HCT116 (cell line): Measurements from ENCODE around the gene SEC31A. TPM values are rescaled to one million over a fixed set of nuclear protein-coding genes. Genes with fewer than 3 reads are reported as not detected.

Experiments
- ATAC-seq: fragments of 200-7000 bp; cut with Tn5 transposase; 2 replicates; pipeline ENCODE4 v1.9.1; 2020; ENCODE audit warnings: mild to moderate bottlenecking, moderate library complexity
- BruUV-seq: library from RNA; stranded (reverse); fragments of 400-500 nt; replicated peaks from 2 replicates; lab custom pipeline; 2021; lab: Mats Ljungman, UMichigan
- CTCF ChIA-PET: fragments of 300-600 bp; sonication (Branson Sonifier 250); formaldehyde crosslinking; loops from one replicate; lab custom pipeline; 2021; ENCODE audit warnings: antibody characterized with exemption; lab: Charles Lee
- POLR2A ChIA-PET: fragments of 300-600, 350-600 bp; sonication (Branson Sonifier 250); formaldehyde crosslinking; loops from one replicate; lab custom pipeline; 2021; ENCODE audit warnings: antibody characterized with exemption; lab: Charles Lee
- RAD21 ChIA-PET, 2 experiments: fragments of 300-600 bp; sonication (Branson Sonifier 250); formaldehyde crosslinking; loops; one replicate each; lab custom pipeline; 2023; ENCODE audit warnings: low total read pairs in 2 of 2; ENCODE audit not compliant: uncharacterized antibody in 2 of 2, unreplicated experiment in 2 of 2, low non-redundant PET in 1 of 2; lab: Charles Lee
- DNase-seq: peaks from one replicate; pipeline ENCODE4 v3.0.0-alpha.2; 2010; ENCODE audit warnings: low read depth, low spot score
- H2AFZ ChIP-seq: fragments of 200-600 bp; shearing (Covaris generic), sonication (generic); 2 replicates; pipeline ENCODE4 v1.6.1; 2017; ENCODE audit warnings: low read depth, mixed run types, mixed read lengths, antibody characterized with exemption, low read length; ENCODE audit not compliant: poor library complexity, severe bottlenecking
- H3K27ac ChIP-seq: 2 replicates; pipeline ENCODE4 v1.5.1; 2012; ENCODE audit warnings: low read depth, low read length
- H3K27me3 ChIP-seq: fragments of 200-600 bp; sonication (generic); 2 replicates; pipeline ENCODE4 v1.6.1; 2016; ENCODE audit warnings: mixed run types, low read length, mixed read lengths; ENCODE audit not compliant: insufficient read depth
- H3K36me3 ChIP-seq, 2 experiments: fragments of 200-500 bp in 1 of 2; fragments of 200-600 bp in 1 of 2; sonication (Bioruptor generic) in 1 of 2; sonication (generic) in 1 of 2; 2 replicates each; pipeline versions ENCODE4 v1.5.1 to v1.6.1; 2014 to 2016; ENCODE audit warnings: low read length in 2 of 2, inconsistent platforms in 1 of 2, mixed read lengths in 1 of 2, mixed run types in 1 of 2; ENCODE audit not compliant: insufficient read depth in 2 of 2, control insufficient read depth in 1 of 2
- H3K4me1 ChIP-seq, 2 experiments: fragments of 200-600 bp in 1 of 2; sonication (generic) in 1 of 2; 2 replicates each; pipeline versions ENCODE4 v1.5.1 to v1.6.1; 2012 to 2017; ENCODE audit warnings: low read length in 2 of 2, inconsistent platforms in 1 of 2, mild to moderate bottlenecking in 1 of 2, mixed read lengths in 1 of 2, mixed run types in 1 of 2, moderate library complexity in 1 of 2; ENCODE audit not compliant: insufficient read depth in 2 of 2, control insufficient read depth in 1 of 2
- H3K4me2 ChIP-seq: fragments of 200-600 bp; sonication (generic); 2 replicates; pipeline ENCODE4 v1.6.1; 2017; ENCODE audit warnings: mixed run types, low read length, mixed read lengths
- H3K4me3 ChIP-seq, 2 experiments: fragments of 200-600 bp in 1 of 2; sonication (generic) in 1 of 2; replicated peaks in 1 of 2; 2 replicates each; pipeline ENCODE4 v1.5.1; 2011 to 2016; ENCODE audit warnings: low read length in 2 of 2, control low read depth in 1 of 2, low read depth in 1 of 2, mild to moderate bottlenecking in 1 of 2, mixed read lengths in 1 of 2, mixed run types in 1 of 2
- H3K79me2 ChIP-seq: fragments of 200-600 bp; sonication (generic); 2 replicates; pipeline ENCODE4 v1.6.1; 2017; ENCODE audit warnings: mild to moderate bottlenecking, mixed run types, low read length, moderate library complexity, mixed read lengths; ENCODE audit not compliant: insufficient read depth
- H3K9ac ChIP-seq: fragments of 200-600 bp; sonication (generic); 2 replicates; pipeline ENCODE4 v1.6.1; 2016; ENCODE audit warnings: low read length, mixed read lengths
- H3K9me2 ChIP-seq: fragments of 200-600 bp; sonication (generic), shearing (Covaris generic); 2 replicates; pipeline ENCODE4 v1.6.1; 2017; ENCODE audit warnings: mixed run types, mild to moderate bottlenecking, moderate library complexity; ENCODE audit not compliant: insufficient read depth
- H3K9me3 ChIP-seq, 2 experiments: fragments of 200-500 bp in 1 of 2; fragments of 200-600 bp in 1 of 2; sonication (Bioruptor generic) in 1 of 2; sonication (generic) in 1 of 2; 2 replicates each; pipeline ENCODE4 v1.6.1; 2014 to 2017; ENCODE audit warnings: low read length in 2 of 2, mixed read lengths in 2 of 2, inconsistent platforms in 1 of 2, low read depth in 1 of 2, mild to moderate bottlenecking in 1 of 2, mixed run types in 1 of 2, moderate library complexity in 1 of 2; ENCODE audit not compliant: control insufficient read depth in 1 of 2, insufficient read depth in 1 of 2
- H4K20me1 ChIP-seq: fragments of 200-600 bp; sonication (generic), shearing (Covaris generic); 2 replicates; pipeline ENCODE4 v1.6.1; 2017; ENCODE audit warnings: mixed run types, mild to moderate bottlenecking, moderate library complexity; ENCODE audit not compliant: insufficient read depth
- ATF3 ChIP-seq: IDR thresholded peaks from 2 replicates; pipeline ENCODE4 v1.6.1; 2012
- CBX3 ChIP-seq: IDR thresholded peaks from 2 replicates; pipeline ENCODE4 v1.6.1; 2012; ENCODE audit warnings: low read depth
- CTCF ChIP-seq, 3 experiments: fragments of 200-600 bp in 1 of 3; sonication (generic) in 1 of 3; IDR thresholded peaks in 2 of 3; conservative IDR thresholded peaks in 1 of 3; 2 replicates each; pipeline ENCODE4 v1.5.1; 2012 to 2017; ENCODE audit warnings: low read depth in 2 of 3, low read length in 2 of 3, antibody characterized with exemption in 1 of 3, borderline replicate concordance in 1 of 3, control low read depth in 1 of 3, mild to moderate bottlenecking in 1 of 3, mixed read lengths in 1 of 3, mixed run types in 1 of 3, moderate library complexity in 1 of 3; ENCODE audit not compliant: insufficient read depth in 1 of 3
- ZBTB33 ChIP-seq: IDR thresholded peaks from 2 replicates; pipeline ENCODE4 v1.6.1; 2011; ENCODE audit warnings: mild to moderate bottlenecking, low read length, moderate library complexity; ENCODE audit not compliant: insufficient replicate concordance; ENCODE audit errors: extremely low read depth
- ZFX ChIP-seq: fragments of 450-650 bp; IDR thresholded peaks from 2 replicates; pipeline ENCODE4 v1.6.1; 2017
- intact Hi-C: fragments of 100-400 bp; cut with micrococcal nuclease; formaldehyde crosslinking; loops from 2 replicates; pipeline ENCODE4 v1.10.0; 2022
- total RNA-seq: library from RNA; stranded (reverse); gene quantifications from one replicate; pipeline ENCODE4 v1.2.1, GENCODE V29; 2021; ENCODE audit not compliant: unreplicated experiment

SEC31A gene
- total RNA-seq, 1 experiment from 2014 or later: 78.5 TPM

GRCh38 chr4:82810176-82810575 lies 80.8 kb downstream of the SEC31A start:
- Histone ChIP-seq H3K9me2 (no peaks in the 10 kb centered on the region), H3K27me3 (no peaks in the 10 kb centered on the region), H3K4me2 (no peak overlapping the region), H3K9me3 (no peaks in the 10 kb centered on the region), H2AFZ (no peak overlapping the region), H4K20me1 (no peaks in the 10 kb centered on the region), H3K9ac (no peak overlapping the region), H3K4me1 (no peaks in the 10 kb centered on the region), H3K27ac (no peak overlapping the region), H3K79me2 (no peaks in the 10 kb centered on the region), H3K36me3 (no peaks in the 10 kb centered on the region), H3K4me3 (no peak overlapping the region)
- ChIA-PET POLR2A (no interaction called here), RAD21 (no interaction called here), CTCF (no interaction called here)
- BruUV-seq: no TSS peak
- ATAC-seq (no peak), DNase-seq (no peak)
- intact Hi-C loops: no loop called here
- TF ChIP-seq ZFX: no peak
- no peak for TF ChIP-seq ATF3
- no peak for TF ChIP-seq ZBTB33
- TF ChIP-seq CBX3: no peak
- no peak for TF ChIP-seq CTCF (IDR thresholded peaks at IDR 0.05 in 2 of 3, conservative IDR thresholded peaks at IDR 0.05 in 1 of 3; ENCODE audit: borderline replicate concordance in 1 of 3, insufficient read depth in 1 of 3, low read depth in 2 of 3, low read length in 2 of 3)
